IMR-90 (cell line): ENCODE results near the gene IFFO2. TPM values are rescaled to one million over a fixed set of nuclear protein-coding genes. Genes with fewer than 3 reads are reported as not detected.

Experiments used
- ATAC-seq: fragments of 200-7000 bp; cut with Tn5 transposase; 2 replicates; pipeline ENCODE4 v1.9.1; 2020; ENCODE audit warnings: low read depth, mild to moderate bottlenecking, moderate library complexity
- BruUV-seq: library from RNA; stranded (reverse); fragments of 400-500 nt; replicated peaks from 2 replicates; lab custom pipeline; 2021; lab: Mats Ljungman, UMichigan
- CTCF ChIA-PET: fragments of 300-600 bp; formaldehyde crosslinking; extraction: SDS; loops from one replicate; lab custom pipeline; 2021; ENCODE audit warnings: antibody characterized with exemption; lab: Yijun Ruan, JAX
- POLR2A ChIA-PET: fragments of 300-600 bp; sonication (Branson Sonifier 250); formaldehyde crosslinking; loops from one replicate; lab custom pipeline; 2022; ENCODE audit warnings: antibody characterized with exemption; ENCODE audit not compliant: unreplicated experiment; lab: Charles Lee
- DNase-seq: peaks from one replicate; pipeline ENCODE4 v3.0.0; 2013
- H2AFZ ChIP-seq: replicated peaks from 2 replicates; pipeline ENCODE3; 2013; ENCODE audit warnings: low read length, mild to moderate bottlenecking; ENCODE audit not compliant: poor library complexity
- H2AK5ac ChIP-seq: 2 replicates; pipeline ENCODE4 v1.6.1; 2013; ENCODE audit warnings: low read depth, low read length, inconsistent platforms
- H2AK9ac ChIP-seq: replicated peaks from 2 replicates; pipeline ENCODE3; 2013; ENCODE audit warnings: mild to moderate bottlenecking, low read depth, low read length, moderate library complexity; ENCODE audit not compliant: poor library complexity
- H2BK120ac ChIP-seq: 2 replicates; pipeline ENCODE4 v1.6.1; 2013; ENCODE audit warnings: low read depth, low read length, inconsistent platforms
- H2BK15ac ChIP-seq: 3 replicates; pipeline ENCODE4 v1.6.1; 2013; ENCODE audit warnings: low read depth, low read length, inconsistent platforms
- H2BK20ac ChIP-seq: 2 replicates; pipeline ENCODE4 v1.6.1; 2013; ENCODE audit warnings: low read depth, mild to moderate bottlenecking, inconsistent platforms, low read length, moderate library complexity
- H2BK5ac ChIP-seq: 2 replicates; pipeline ENCODE4 v1.6.1; 2013; ENCODE audit warnings: mild to moderate bottlenecking, low read depth, low read length, inconsistent platforms; ENCODE audit not compliant: poor library complexity, severe bottlenecking
- H3K14ac ChIP-seq: replicated peaks from 2 replicates; pipeline ENCODE4 v1.6.1; 2013; ENCODE audit warnings: low read depth, low read length, inconsistent platforms
- H3K18ac ChIP-seq: 2 replicates; pipeline ENCODE4 v1.6.1; 2013; ENCODE audit warnings: low read depth, low read length, control low read depth
- H3K23ac ChIP-seq: 2 replicates; pipeline ENCODE4 v1.6.1; 2013; ENCODE audit warnings: low read depth, low read length, inconsistent platforms
- H3K27ac ChIP-seq: 2 replicates; pipeline ENCODE4 v1.5.1; 2013; ENCODE audit warnings: mild to moderate bottlenecking, control low read depth, low read length; ENCODE audit not compliant: insufficient read depth
- H3K27me3 ChIP-seq: 2 replicates; pipeline ENCODE4 v1.6.1; 2013; ENCODE audit warnings: low read length; ENCODE audit not compliant: control insufficient read depth, insufficient read depth
- H3K36me3 ChIP-seq: 2 replicates; pipeline ENCODE4 v1.6.1; 2013; ENCODE audit warnings: low read length, mixed read lengths; ENCODE audit not compliant: control insufficient read depth, insufficient read depth
- H3K4ac ChIP-seq: 2 replicates; pipeline ENCODE4 v1.6.1; 2013; ENCODE audit warnings: low read depth, low read length, inconsistent platforms
- H3K4me1 ChIP-seq: 2 replicates; pipeline ENCODE4 v1.6.1; 2013; ENCODE audit warnings: low read length, mixed read lengths; ENCODE audit not compliant: control insufficient read depth, insufficient read depth
- H3K4me2 ChIP-seq: 2 replicates; pipeline ENCODE4 v1.6.1; 2013; ENCODE audit warnings: low read depth, mild to moderate bottlenecking, control low read depth, low read length, moderate library complexity
- H3K4me3 ChIP-seq: 2 replicates; pipeline ENCODE4 v1.5.1; 2013; ENCODE audit warnings: low read depth, mild to moderate bottlenecking, control low read depth, low read length, moderate library complexity; ENCODE audit not compliant: insufficient read depth
- H3K56ac ChIP-seq: 2 replicates; pipeline ENCODE4 v1.6.1; 2013; ENCODE audit warnings: low read length, inconsistent platforms; ENCODE audit not compliant: insufficient read depth; ENCODE audit errors: extremely low read depth
- H3K79me1 ChIP-seq, 2 experiments: 2 replicates each; pipeline ENCODE4 v1.6.1; 2013; ENCODE audit warnings: low read length in 2 of 2, inconsistent platforms in 1 of 2, low read depth in 1 of 2
- H3K9ac ChIP-seq: 2 replicates; pipeline ENCODE4 v1.6.1; 2013; ENCODE audit warnings: low read depth, low read length, control low read depth
- H3K9me1 ChIP-seq: 2 replicates; pipeline ENCODE4 v1.6.1; 2013; ENCODE audit warnings: low read length, inconsistent platforms; ENCODE audit not compliant: insufficient read depth
- H3K9me3 ChIP-seq: 2 replicates; pipeline ENCODE4 v1.6.1; 2013; ENCODE audit warnings: low read length; ENCODE audit not compliant: control insufficient read depth, insufficient read depth
- H4K20me1 ChIP-seq: 2 replicates; pipeline ENCODE4 v1.6.1; 2013; ENCODE audit warnings: low read length, inconsistent platforms; ENCODE audit not compliant: insufficient read depth
- H4K5ac ChIP-seq: 2 replicates; pipeline ENCODE4 v1.6.1; 2013; ENCODE audit warnings: mild to moderate bottlenecking, low read depth, low read length, control low read depth
- H4K8ac ChIP-seq, 2 experiments: 2 replicates each; pipeline ENCODE4 v1.6.1; 2013; ENCODE audit warnings: low read depth in 2 of 2, low read length in 2 of 2, control low read depth in 1 of 2, inconsistent platforms in 1 of 2
- H4K91ac ChIP-seq: 2 replicates; pipeline ENCODE4 v1.6.1; 2013; ENCODE audit warnings: low read depth, low read length, inconsistent platforms; ENCODE audit not compliant: insufficient read depth
- BHLHE40 ChIP-seq: fragments of 150-350 bp; IDR thresholded peaks from 2 replicates; pipeline ENCODE4 v1.6.1; 2016; ENCODE audit warnings: mild to moderate bottlenecking, low read depth, low read length
- CEBPB ChIP-seq: IDR thresholded peaks from 2 replicates; pipeline ENCODE4 v1.6.1; 2012; ENCODE audit warnings: low read depth, low read length, improper control_type of control experiment
- CHD1 ChIP-seq: IDR thresholded peaks from 2 replicates; pipeline ENCODE4 v1.6.1; 2012; ENCODE audit warnings: low read depth, low read length, improper control_type of control experiment
- CTCF ChIP-seq: conservative IDR thresholded peaks from 2 replicates; pipeline ENCODE4 v1.5.1; 2012; ENCODE audit warnings: mild to moderate bottlenecking, low read depth, low read length, improper control_type of control experiment
- ELK1 ChIP-seq: fragments of 150-350 bp; IDR thresholded peaks from 2 replicates; pipeline ENCODE4 v1.6.1; 2016; ENCODE audit warnings: low read depth, mild to moderate bottlenecking, low read length, moderate library complexity, borderline replicate concordance
- FOS ChIP-seq: fragments of 150-350 bp; IDR thresholded peaks from 2 replicates; pipeline ENCODE4 v1.6.1; 2016; ENCODE audit warnings: low read depth, low read length
- MAFK ChIP-seq: IDR thresholded peaks from 2 replicates; pipeline ENCODE4 v1.6.1; 2012; ENCODE audit warnings: low read depth, low read length, improper control_type of control experiment
- MAZ ChIP-seq: IDR thresholded peaks from 2 replicates; pipeline ENCODE4 v1.6.1; 2012; ENCODE audit warnings: low read depth, mild to moderate bottlenecking, low read length, improper control_type of control experiment, moderate library complexity, borderline replicate concordance
- MXI1 ChIP-seq: IDR thresholded peaks from 2 replicates; pipeline ENCODE4 v1.6.1; 2012; ENCODE audit warnings: low read depth, mild to moderate bottlenecking, low read length, moderate library complexity, borderline replicate concordance
- NFE2L2 ChIP-seq: fragments of 150-350 bp; IDR thresholded peaks from 2 replicates; pipeline ENCODE4 v1.6.1; 2016; ENCODE audit warnings: low read depth, mild to moderate bottlenecking, low read length
- POLR2A ChIP-seq: IDR thresholded peaks from 2 replicates; pipeline ENCODE4 v1.6.1; 2012; ENCODE audit warnings: mild to moderate bottlenecking, low read depth, low read length
- RAD21 ChIP-seq: IDR thresholded peaks from 2 replicates; pipeline ENCODE4 v1.6.1; 2012; ENCODE audit warnings: low read length, improper control_type of control experiment
- RCOR1 ChIP-seq: IDR thresholded peaks from 2 replicates; pipeline ENCODE4 v1.6.1; 2012; ENCODE audit warnings: mild to moderate bottlenecking, low read length, improper control_type of control experiment; ENCODE audit not compliant: insufficient replicate concordance
- RFX5 ChIP-seq: IDR thresholded peaks from 2 replicates; pipeline ENCODE4 v1.8.0; 2012; ENCODE audit warnings: low read depth, mild to moderate bottlenecking, low read length, moderate library complexity
- SMC3 ChIP-seq: fragments of 150-350 bp; IDR thresholded peaks from 2 replicates; pipeline ENCODE4 v1.6.1; 2016; ENCODE audit warnings: low read depth, mild to moderate bottlenecking, antibody characterized with exemption, low read length, moderate library complexity
- USF2 ChIP-seq: fragments of 150-350 bp; IDR thresholded peaks from 2 replicates; pipeline ENCODE4 v1.6.1; 2017; ENCODE audit warnings: mild to moderate bottlenecking, antibody characterized with exemption, low read length, low read depth
- WGBS, 2 experiments: methylation state at CpG; one replicate each; pipeline versions ENCODE4 v1.1.5 to v1.1.7; 2013; ENCODE audit warnings: missing lambda C conversion rate in 2 of 2; ENCODE audit not compliant: insufficient read length in 1 of 2; ENCODE audit errors: extremely low coverage in 2 of 2; 5-methylcytosine and 5-hydroxymethylcytosine counted together
- dilution Hi-C: fragments of 300-500 bp; cut with HindIII; formaldehyde crosslinking; loops from one replicate; pipeline ENCODE4 v1.14.3; 2018; ENCODE audit warnings: low sequenced_read_pairs; ENCODE audit not compliant: unreplicated experiment
- in situ Hi-C: fragments of 300-500 bp; cut with MboI; formaldehyde crosslinking; loops from 3 replicates; pipeline ENCODE4 v1.14.3; 2019; ENCODE audit warnings: low sequenced_read_pairs, inconsistent platforms, mixed read lengths
- intact Hi-C: fragments of 100-400 bp; cut with micrococcal nuclease; formaldehyde crosslinking; loops from 2 replicates; pipeline ENCODE4 v1.10.0; 2022
- polyA plus RNA-seq, 3 experiments: library from polyadenylated mRNA; depleted of rRNA; stranded (reverse); fragments of >200 nt; gene quantifications; 2 replicates each; pipeline ENCODE4 v1.2.3, GENCODE V29; 2012; ENCODE audit warnings: low replicate concordance in 1 of 3
- total RNA-seq: library from RNA; depleted of rRNA; stranded (reverse); fragments of >200 nt; gene quantifications from 2 replicates; pipeline ENCODE4 v1.2.3, GENCODE V29; 2012

IFFO2 gene
- total and polyA plus RNA-seq, 2 of the 4 experiments (the other 2 are of a cell fraction): 14.5 to 18.2 TPM

- ATAC-seq: no peak
- H4K91ac ChIP-seq: no peak overlapping the region
- H3K4me1 ChIP-seq: no peaks in the 10 kb centered on the region
- H2AFZ ChIP-seq: no peak overlapping the region
- no peak overlapping the region for H3K4me2 ChIP-seq
- no peaks in the 10 kb centered on the region for H3K9me1 ChIP-seq
- no peak overlapping the region for H3K56ac ChIP-seq
- H2BK120ac ChIP-seq: no peak overlapping the region
- no peak overlapping the region for H3K23ac ChIP-seq
- H3K14ac ChIP-seq: no peak overlapping the region
- H3K4ac ChIP-seq: no peak overlapping the region
- H2AK5ac ChIP-seq: no peak overlapping the region
- no peak overlapping the region for H2BK20ac ChIP-seq
- H2BK15ac ChIP-seq: no peak overlapping the region
- dilution Hi-C loops (no loop called here), intact Hi-C loops (no loop called here), in situ Hi-C loops (loop anchor here (10.0 kb wide), 1 partner anchor 276 kb away; no protein-coding TSS in a partner anchor)
- no peak overlapping the region for H4K8ac ChIP-seq
- no peaks in the 10 kb centered on the region for H3K9me3 ChIP-seq
- no peak overlapping the region for H3K9ac ChIP-seq
- no peak overlapping the region for H2BK5ac ChIP-seq
- no peak for DNase-seq
- no peak for TF ChIP-seq NFE2L2
- no peak for TF ChIP-seq ELK1
- no peak for TF ChIP-seq SMC3
- no peak for TF ChIP-seq FOS
- no peak for TF ChIP-seq MAZ
- no peak for TF ChIP-seq RCOR1
- TF ChIP-seq BHLHE40: no peak
- no peak for TF ChIP-seq RAD21
- TF ChIP-seq RFX5: no peak
- TF ChIP-seq POLR2A: no peak
- TF ChIP-seq MAFK: no peak
- TF ChIP-seq USF2: no peak
- TF ChIP-seq CHD1: no peak
- TF ChIP-seq MXI1: no peak
- TF ChIP-seq CTCF: no peak
- no peak for TF ChIP-seq CEBPB
- ChIA-PET POLR2A (no interaction called here), CTCF (no interaction called here)
- H2AK9ac ChIP-seq: no peak overlapping the region
- H4K5ac ChIP-seq: no peak overlapping the region
- H3K27me3 ChIP-seq: peaks cover 12% of the 10 kb centered on the region; the same call in 1 of the 2 replicates
- no peak overlapping the region for H3K27ac ChIP-seq
- peaks cover 2% of the 10 kb centered on the region; the same call in 1 of the 2 replicates for H3K36me3 ChIP-seq
- 86% methylated on average over 3 of the region's 10 CpGs; no CpG with 5 or more reads in 1 of the 2 experiments for WGBS, 2 experiments
- no peak overlapping the region for H3K4me3 ChIP-seq
- H4K20me1 ChIP-seq: no peaks in the 10 kb centered on the region
- BruUV-seq: no TSS peak
- no peaks in the 10 kb centered on the region for H3K79me1 ChIP-seq
- H3K18ac ChIP-seq: no peak overlapping the region
Measured at GRCh38 chr1:18870957-18871356, 85.5 kb downstream of the IFFO2 start.
